WTC11 (cell line): ENCODE measurements around the gene HSPG2. TPM values are rescaled to one million over a fixed set of nuclear protein-coding genes. Genes with fewer than 3 reads are reported as not detected.

Experiments used
- ATF2 ChIP-seq: sonication (generic); formaldehyde crosslinking; IDR thresholded peaks from 2 replicates; pipeline ENCODE4 v1.8.1; 2022; ENCODE audit warnings: low read depth, missing genetic modification reagents, borderline replicate concordance
- CBFB ChIP-seq: sonication (generic); formaldehyde crosslinking; IDR thresholded peaks from 2 replicates; pipeline ENCODE4 v1.8.1; 2022; ENCODE audit warnings: mild to moderate bottlenecking, low read depth, missing genetic modification reagents
- E2F5 ChIP-seq: sonication (generic); formaldehyde crosslinking; IDR thresholded peaks from 2 replicates; pipeline ENCODE4 v1.8.1; 2022; ENCODE audit warnings: mild to moderate bottlenecking, moderate library complexity, missing genetic modification reagents
- EMX1 ChIP-seq: fragments of 250-450 bp; sonication (Bioruptor Pico); IDR thresholded peaks from 2 replicates; pipeline ENCODE4 v1.8.0; 2021; ENCODE audit warnings: mild to moderate bottlenecking
- FOXP4 ChIP-seq: sonication (generic); formaldehyde crosslinking; IDR thresholded peaks from 2 replicates; pipeline ENCODE4 v1.8.0; 2022; ENCODE audit warnings: mild to moderate bottlenecking, missing genetic modification reagents
- KAT7 ChIP-seq: sonication (generic); formaldehyde crosslinking; IDR thresholded peaks from 2 replicates; pipeline ENCODE4 v1.8.1; 2023; ENCODE audit warnings: missing genetic modification reagents, mild to moderate bottlenecking, borderline replicate concordance
- NR3C1 ChIP-seq: sonication (generic); formaldehyde crosslinking; conservative IDR thresholded peaks from 2 replicates; pipeline ENCODE4 v1.8.1; 2023; ENCODE audit warnings: low read depth, mild to moderate bottlenecking, missing genetic modification reagents
- PRDM15 ChIP-seq: sonication (generic); formaldehyde crosslinking; IDR thresholded peaks from 2 replicates; pipeline ENCODE4 v1.8.0; 2022; ENCODE audit warnings: missing genetic modification reagents
- ZNF396 ChIP-seq: fragments of 250-450 bp; sonication (Bioruptor Pico); IDR thresholded peaks from 2 replicates; pipeline ENCODE4 v1.8.0; 2021; ENCODE audit warnings: mild to moderate bottlenecking, moderate library complexity, borderline replicate concordance
- ZNF425 ChIP-seq: fragments of 250-450 bp; sonication (Bioruptor Pico); conservative IDR thresholded peaks from 2 replicates; pipeline ENCODE4 v1.9.0; 2021; ENCODE audit warnings: mild to moderate bottlenecking
- total RNA-seq: library from RNA; stranded (reverse); gene quantifications from 3 replicates; pipeline ENCODE4 v1.2.3, GENCODE V29; 2021
- TF ChIP-seq, protein P1 (sequence below): fragments of 250-450 bp; sonication (Bioruptor Pico); IDR thresholded peaks from 2 replicates; pipeline ENCODE4 v1.9.0; 2021; ENCODE audit warnings: mild to moderate bottlenecking, borderline replicate concordance
- TF ChIP-seq, protein P2 (sequence below): sonication (generic); formaldehyde crosslinking; IDR thresholded peaks from 2 replicates; pipeline ENCODE4 v1.8.1; 2023; ENCODE audit warnings: mild to moderate bottlenecking, moderate library complexity, missing genetic modification reagents
- TF ChIP-seq, protein P3 (sequence below): sonication (generic); formaldehyde crosslinking; IDR thresholded peaks from 2 replicates; pipeline ENCODE4 v1.8.1; 2023; ENCODE audit warnings: mild to moderate bottlenecking, missing genetic modification reagents
- TF ChIP-seq, protein P4 (sequence below): sonication (generic); formaldehyde crosslinking; IDR thresholded peaks from 2 replicates; pipeline ENCODE4 v1.8.0; 2023; ENCODE audit warnings: missing genetic modification reagents, mild to moderate bottlenecking, borderline replicate concordance

HSPG2 gene
- total RNA-seq, 1 experiment from 2014 or later = 120 TPM

DNA sequence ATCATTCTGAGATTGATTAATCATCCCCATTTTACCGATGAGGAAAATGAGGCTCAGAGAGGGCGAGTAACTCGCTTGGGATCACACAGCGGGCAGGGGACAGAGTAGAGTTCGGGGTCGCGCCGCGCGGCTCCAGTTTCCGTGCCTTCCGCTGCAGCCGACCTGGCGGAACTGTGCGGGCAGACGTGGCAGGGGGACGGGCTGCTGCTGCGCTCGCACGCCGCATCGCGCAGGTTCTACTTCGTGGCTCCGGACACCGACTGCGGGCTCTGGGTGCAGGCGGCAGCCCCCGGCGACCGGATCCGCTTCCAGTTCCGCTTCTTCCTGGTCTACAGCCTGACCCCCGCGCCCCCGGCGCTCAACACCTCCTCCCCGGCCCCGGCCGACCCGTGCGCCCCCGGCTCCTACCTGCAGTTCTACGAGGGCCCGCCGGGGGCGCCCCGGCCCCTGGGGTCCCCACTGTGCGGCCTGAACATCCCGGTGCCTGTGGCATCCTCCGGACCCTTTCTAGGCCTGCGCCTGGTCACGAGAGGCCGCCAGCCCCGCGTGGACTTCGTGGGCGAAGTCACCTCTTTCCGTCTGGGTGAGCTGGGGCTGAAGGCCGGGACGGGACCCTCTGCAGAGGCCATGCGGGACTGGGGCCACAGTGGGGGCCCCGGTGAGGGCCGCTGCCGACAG is 122.7 kb downstream of the HSPG2 start (continued):
- peak; percentile 94 for TF ChIP-seq PRDM15 (CRISPR knock-in tag)
- TF ChIP-seq, protein P1, sequence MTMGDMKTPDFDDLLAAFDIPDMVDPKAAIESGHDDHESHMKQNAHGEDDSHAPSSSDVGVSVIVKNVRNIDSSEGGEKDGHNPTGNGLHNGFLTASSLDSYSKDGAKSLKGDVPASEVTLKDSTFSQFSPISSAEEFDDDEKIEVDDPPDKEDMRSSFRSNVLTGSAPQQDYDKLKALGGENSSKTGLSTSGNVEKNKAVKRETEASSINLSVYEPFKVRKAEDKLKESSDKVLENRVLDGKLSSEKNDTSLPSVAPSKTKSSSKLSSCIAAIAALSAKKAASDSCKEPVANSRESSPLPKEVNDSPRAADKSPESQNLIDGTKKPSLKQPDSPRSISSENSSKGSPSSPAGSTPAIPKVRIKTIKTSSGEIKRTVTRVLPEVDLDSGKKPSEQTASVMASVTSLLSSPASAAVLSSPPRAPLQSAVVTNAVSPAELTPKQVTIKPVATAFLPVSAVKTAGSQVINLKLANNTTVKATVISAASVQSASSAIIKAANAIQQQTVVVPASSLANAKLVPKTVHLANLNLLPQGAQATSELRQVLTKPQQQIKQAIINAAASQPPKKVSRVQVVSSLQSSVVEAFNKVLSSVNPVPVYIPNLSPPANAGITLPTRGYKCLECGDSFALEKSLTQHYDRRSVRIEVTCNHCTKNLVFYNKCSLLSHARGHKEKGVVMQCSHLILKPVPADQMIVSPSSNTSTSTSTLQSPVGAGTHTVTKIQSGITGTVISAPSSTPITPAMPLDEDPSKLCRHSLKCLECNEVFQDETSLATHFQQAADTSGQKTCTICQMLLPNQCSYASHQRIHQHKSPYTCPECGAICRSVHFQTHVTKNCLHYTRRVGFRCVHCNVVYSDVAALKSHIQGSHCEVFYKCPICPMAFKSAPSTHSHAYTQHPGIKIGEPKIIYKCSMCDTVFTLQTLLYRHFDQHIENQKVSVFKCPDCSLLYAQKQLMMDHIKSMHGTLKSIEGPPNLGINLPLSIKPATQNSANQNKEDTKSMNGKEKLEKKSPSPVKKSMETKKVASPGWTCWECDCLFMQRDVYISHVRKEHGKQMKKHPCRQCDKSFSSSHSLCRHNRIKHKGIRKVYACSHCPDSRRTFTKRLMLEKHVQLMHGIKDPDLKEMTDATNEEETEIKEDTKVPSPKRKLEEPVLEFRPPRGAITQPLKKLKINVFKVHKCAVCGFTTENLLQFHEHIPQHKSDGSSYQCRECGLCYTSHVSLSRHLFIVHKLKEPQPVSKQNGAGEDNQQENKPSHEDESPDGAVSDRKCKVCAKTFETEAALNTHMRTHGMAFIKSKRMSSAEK = no peak
- TF ChIP-seq E2F5 (CRISPR knock-in tag) = no peak
- TF ChIP-seq, protein P2, sequence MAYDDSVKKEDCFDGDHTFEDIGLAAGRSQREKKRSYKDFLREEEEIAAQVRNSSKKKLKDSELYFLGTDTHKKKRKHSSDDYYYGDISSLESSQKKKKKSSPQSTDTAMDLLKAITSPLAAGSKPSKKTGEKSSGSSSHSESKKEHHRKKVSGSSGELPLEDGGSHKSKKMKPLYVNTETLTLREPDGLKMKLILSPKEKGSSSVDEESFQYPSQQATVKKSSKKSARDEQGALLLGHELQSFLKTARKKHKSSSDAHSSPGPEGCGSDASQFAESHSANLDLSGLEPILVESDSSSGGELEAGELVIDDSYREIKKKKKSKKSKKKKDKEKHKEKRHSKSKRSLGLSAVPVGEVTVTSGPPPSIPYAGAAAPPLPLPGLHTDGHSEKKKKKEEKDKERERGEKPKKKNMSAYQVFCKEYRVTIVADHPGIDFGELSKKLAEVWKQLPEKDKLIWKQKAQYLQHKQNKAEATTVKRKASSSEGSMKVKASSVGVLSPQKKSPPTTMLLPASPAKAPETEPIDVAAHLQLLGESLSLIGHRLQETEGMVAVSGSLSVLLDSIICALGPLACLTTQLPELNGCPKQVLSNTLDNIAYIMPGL (CRISPR knock-in tag) = peak; percentile 92; the same call in 1 of the 2 replicates
- TF ChIP-seq FOXP4 = no peak
- no peak for TF ChIP-seq ATF2 (CRISPR knock-in tag)
- no peak for TF ChIP-seq ZNF396 (CRISPR knock-in tag)
- no peak for TF ChIP-seq KAT7 (CRISPR knock-in tag)
- TF ChIP-seq, protein P3, sequence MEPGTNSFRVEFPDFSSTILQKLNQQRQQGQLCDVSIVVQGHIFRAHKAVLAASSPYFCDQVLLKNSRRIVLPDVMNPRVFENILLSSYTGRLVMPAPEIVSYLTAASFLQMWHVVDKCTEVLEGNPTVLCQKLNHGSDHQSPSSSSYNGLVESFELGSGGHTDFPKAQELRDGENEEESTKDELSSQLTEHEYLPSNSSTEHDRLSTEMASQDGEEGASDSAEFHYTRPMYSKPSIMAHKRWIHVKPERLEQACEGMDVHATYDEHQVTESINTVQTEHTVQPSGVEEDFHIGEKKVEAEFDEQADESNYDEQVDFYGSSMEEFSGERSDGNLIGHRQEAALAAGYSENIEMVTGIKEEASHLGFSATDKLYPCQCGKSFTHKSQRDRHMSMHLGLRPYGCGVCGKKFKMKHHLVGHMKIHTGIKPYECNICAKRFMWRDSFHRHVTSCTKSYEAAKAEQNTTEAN (CRISPR knock-in tag) = no peak
- no peak for TF ChIP-seq EMX1 (CRISPR knock-in tag)
- TF ChIP-seq CBFB (CRISPR knock-in tag) = no peak
- TF ChIP-seq ZNF425 (CRISPR knock-in tag) = no peak
- TF ChIP-seq NR3C1 (CRISPR knock-in tag) = no peak
- TF ChIP-seq, protein P4, sequence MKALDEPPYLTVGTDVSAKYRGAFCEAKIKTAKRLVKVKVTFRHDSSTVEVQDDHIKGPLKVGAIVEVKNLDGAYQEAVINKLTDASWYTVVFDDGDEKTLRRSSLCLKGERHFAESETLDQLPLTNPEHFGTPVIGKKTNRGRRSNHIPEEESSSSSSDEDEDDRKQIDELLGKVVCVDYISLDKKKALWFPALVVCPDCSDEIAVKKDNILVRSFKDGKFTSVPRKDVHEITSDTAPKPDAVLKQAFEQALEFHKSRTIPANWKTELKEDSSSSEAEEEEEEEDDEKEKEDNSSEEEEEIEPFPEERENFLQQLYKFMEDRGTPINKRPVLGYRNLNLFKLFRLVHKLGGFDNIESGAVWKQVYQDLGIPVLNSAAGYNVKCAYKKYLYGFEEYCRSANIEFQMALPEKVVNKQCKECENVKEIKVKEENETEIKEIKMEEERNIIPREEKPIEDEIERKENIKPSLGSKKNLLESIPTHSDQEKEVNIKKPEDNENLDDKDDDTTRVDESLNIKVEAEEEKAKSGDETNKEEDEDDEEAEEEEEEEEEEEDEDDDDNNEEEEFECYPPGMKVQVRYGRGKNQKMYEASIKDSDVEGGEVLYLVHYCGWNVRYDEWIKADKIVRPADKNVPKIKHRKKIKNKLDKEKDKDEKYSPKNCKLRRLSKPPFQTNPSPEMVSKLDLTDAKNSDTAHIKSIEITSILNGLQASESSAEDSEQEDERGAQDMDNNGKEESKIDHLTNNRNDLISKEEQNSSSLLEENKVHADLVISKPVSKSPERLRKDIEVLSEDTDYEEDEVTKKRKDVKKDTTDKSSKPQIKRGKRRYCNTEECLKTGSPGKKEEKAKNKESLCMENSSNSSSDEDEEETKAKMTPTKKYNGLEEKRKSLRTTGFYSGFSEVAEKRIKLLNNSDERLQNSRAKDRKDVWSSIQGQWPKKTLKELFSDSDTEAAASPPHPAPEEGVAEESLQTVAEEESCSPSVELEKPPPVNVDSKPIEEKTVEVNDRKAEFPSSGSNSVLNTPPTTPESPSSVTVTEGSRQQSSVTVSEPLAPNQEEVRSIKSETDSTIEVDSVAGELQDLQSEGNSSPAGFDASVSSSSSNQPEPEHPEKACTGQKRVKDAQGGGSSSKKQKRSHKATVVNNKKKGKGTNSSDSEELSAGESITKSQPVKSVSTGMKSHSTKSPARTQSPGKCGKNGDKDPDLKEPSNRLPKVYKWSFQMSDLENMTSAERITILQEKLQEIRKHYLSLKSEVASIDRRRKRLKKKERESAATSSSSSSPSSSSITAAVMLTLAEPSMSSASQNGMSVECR = 0 out of 2 replicates have a peak, but pooled peaks have one; percentile 36
